HG02759 (cell line): ENCODE data around the gene KCNAB1.
A peak's percentile ranks its signal among the peaks of the same experiment; 100 is the strongest.

Experiments used
- ATAC-seq: cut with Tn5 transposase; IDR thresholded peaks from one replicate; pipeline ENCODE4 v1.9.1; 2021; ENCODE audit warnings: mild to moderate bottlenecking, moderate library complexity; ENCODE audit not compliant: unreplicated experiment

The KCNAB1 gene

DNA sequence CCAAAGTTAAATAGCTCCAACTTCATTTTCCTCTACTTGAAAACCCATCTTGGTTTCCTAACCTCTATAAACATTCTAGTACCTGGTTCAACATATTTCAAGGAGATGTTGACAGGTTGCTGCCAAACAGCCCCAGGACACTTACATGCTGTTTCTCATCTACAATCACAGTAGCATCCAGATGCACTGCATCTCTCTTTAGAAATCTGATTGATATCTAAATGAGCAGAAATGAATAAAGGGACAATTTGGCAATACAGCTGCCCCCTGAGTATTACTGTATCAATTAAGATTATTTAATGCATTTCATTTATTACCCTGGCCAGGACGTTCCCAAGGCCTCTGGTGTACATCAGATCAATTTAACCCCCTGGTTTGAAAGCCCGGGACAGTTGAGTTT lies 360.6 kb downstream of the KCNAB1 start:
- ATAC-seq, result no peak

DNA sequence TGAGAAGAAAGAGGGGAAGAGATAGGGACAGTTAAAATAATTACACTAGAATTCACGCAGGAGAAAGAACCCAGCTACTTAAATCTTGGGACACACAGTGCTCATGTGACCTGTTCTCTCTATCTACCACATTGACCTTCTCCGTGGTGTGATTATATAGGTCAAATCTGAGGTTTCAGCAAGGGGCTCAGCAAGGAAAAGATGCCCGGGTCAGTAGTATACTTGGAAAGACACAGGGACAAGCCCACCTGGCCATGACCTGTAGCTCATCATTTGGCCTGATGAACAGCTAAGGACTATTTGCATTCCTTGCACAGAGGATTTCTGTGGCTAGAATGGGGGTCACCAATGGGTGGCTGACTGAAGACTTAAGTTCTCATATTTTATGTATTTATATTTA lies 362.6 kb downstream of the KCNAB1 start:
- no peak for ATAC-seq

GRCh38 chr3:156483426-156483825 lies 363.0 kb downstream of the KCNAB1 start:
- peak; percentile 81 for ATAC-seq

GRCh38 chr3:156483961-156484787 lies 363.8 kb downstream of the KCNAB1 start:
- ATAC-seq, result peak; percentile 83

- no peak for ATAC-seq
Observed at GRCh38 chr3:156488767-156489166, 368.4 kb downstream of the KCNAB1 start.

DNA sequence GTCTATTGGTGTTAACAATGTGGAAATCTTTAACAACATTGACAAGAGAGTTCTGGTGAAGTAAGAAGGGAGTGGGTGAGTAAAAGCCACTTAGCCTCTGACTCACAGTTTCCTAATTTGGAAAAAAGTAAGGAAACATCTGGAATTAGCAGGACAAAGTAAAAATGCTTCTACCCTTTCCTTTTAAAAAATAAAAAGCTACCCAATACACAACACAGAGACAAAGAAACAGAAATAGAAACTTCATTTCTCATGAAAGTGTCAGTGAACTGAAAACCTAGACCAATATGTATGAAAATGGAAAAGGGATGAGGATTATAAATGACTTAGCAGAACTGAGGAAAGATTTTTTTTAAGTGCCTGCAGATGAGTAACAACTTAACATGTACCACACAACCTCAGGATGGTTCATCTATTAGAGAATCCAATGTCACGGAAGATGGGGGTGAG lies 369.1 kb downstream of the KCNAB1 start:
- ATAC-seq, result no peak

- ATAC-seq, result no peak
Observed at GRCh38 chr3:156491192-156491591, 370.8 kb downstream of the KCNAB1 start.

DNA sequence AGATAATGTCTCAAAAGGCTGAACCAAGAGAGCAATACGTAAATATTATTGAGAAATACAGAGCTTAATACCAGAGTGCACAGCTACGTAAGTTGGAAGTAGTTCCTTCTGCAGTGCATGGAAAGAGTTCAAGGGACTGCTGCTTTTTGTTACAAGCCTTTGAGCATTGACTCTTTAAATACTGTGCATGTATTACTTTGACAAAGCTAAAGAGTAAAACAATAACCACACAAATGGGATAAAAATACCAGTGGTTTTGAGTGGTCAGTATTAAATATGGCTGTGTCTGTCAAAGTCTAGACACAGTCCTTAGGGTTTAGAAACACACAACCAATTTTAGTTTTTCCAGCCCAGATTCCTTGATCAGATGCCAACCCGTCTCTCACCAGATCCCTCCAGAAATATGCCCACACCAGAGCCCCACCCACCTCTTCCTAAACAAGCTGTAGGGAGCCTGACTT lies 372.5 kb downstream of the KCNAB1 start:
- no peak for ATAC-seq

GRCh38 chr3:156493887-156494286 lies 373.5 kb downstream of the KCNAB1 start:
- ATAC-seq, result no peak

- ATAC-seq, result no peak
Observed at GRCh38 chr3:156495816-156496215, 375.4 kb downstream of the KCNAB1 start.

DNA sequence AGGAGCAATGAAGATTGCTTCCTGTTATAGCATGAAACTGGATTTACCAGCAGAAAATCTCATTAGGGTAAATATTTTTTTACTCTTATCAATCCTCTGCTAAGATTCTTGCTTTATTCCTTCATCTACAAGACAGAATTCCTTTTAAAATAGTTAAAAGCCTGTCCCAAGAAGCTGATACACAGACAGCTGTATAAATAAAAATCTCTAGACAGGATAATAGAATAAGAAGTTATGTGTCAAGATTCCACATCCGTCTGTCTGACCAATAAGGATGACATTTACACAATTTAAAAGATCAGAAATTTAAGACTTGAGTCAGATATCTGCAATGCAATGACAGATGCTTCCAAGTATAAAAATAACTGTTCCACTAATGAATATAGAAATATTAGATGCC lies 376.9 kb downstream of the KCNAB1 start:
- ATAC-seq, result no peak

DNA sequence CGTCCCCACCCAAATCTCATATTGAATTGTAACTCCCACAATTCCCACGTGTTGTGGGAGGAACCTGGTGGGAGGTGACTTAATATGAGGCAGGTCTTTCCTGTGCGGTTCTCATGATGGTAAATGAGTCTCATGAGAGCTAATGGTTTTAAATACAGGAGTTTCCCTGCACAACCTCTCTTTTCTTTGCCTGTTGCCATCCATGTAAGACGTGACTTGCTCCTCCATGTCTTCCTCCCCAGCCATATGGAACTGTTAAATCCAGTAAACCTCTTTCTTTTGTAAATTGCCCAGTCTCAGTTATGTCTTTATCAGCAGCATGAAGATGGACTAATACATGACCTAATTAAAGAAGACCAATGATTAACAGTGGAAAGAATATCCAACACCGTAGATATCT lies 377.9 kb downstream of the KCNAB1 start:
- ATAC-seq, result no peak

DNA sequence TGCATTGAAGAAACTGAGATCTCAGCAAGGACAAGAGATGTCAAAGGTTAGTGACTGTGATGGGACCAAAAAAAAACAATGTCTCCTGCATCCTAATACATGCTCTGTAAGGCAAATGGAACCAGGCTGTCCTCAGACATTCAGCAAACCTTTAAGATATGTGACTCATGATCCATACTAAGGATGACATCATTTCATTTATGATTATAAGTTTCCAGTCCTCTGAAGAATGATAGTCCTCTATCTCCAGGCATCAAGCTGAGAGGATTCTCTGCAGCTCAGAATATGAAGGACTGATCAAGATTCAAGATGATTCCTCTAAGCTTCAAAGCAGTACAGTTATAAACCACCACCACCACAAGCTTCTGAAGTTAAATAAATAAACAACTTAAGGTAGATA lies 386.9 kb downstream of the KCNAB1 start:
- ATAC-seq, result no peak

GRCh38 chr3:156509189-156510174 lies 389.1 kb downstream of the KCNAB1 start:
- ATAC-seq, result peak; percentile 77

GRCh38 chr3:156511987-156512677 lies 391.8 kb downstream of the KCNAB1 start:
- no peak for ATAC-seq

- no peak for ATAC-seq
Observed at GRCh38 chr3:156513619-156514018, 393.2 kb downstream of the KCNAB1 start.

DNA sequence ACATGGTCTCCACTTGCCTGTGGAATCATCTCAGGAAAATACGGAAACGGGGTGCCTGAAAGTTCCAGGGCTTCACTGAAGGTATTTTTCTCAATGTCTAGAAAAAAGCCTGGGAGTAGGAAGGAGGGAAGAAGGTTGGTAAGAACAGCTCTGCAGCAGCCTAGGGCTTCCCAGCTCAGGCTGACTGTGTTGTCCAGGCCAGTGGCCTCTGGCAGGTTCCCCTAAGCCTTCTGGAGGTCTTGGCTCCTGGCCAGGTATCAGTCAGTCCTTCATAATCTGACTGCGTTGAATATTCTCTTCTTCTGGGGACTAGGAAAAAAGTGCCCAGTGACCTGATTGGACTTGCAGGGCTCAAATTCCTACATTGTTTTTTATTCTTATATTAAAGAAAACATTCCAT lies 395.9 kb downstream of the KCNAB1 start:
- ATAC-seq, result no peak

- no peak for ATAC-seq
Observed at GRCh38 chr3:156516961-156517360, 396.6 kb downstream of the KCNAB1 start.

DNA sequence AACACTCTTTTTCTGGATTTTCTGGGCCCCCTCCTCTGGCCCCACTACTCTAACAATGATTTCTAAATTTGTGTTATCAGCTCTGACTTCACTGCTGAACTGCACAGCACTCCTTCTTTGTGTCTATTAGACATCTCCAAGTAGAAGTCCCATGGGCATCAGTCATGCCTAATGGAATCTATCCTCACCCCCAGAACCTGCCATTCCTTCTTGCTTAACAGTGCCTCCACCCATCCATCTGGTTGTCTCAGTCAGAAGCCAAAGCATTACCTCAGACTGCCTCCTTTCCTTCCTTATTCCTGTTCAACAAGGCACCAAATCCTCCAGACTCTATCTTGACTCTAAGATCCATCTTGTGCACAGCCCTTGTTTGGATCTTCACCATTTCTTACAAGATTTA lies 398.3 kb downstream of the KCNAB1 start:
- no peak for ATAC-seq

- ATAC-seq, result peak; percentile 83
Observed at GRCh38 chr3:156519758-156520162, 399.4 kb downstream of the KCNAB1 start.

GRCh38 chr3:156522673-156523072 lies 402.3 kb downstream of the KCNAB1 start:
- no peak for ATAC-seq
